ENCODE results near the gene DBH. TPM values are rescaled to one million over a fixed set of nuclear protein-coding genes. Genes with fewer than 3 reads are reported as not detected.

Gene DBH
- polyA plus RNA-seq, 1 donor (not counting 4 experiments of a cell fraction or from before 2014, with no cell fraction given) = not detected

DNA sequence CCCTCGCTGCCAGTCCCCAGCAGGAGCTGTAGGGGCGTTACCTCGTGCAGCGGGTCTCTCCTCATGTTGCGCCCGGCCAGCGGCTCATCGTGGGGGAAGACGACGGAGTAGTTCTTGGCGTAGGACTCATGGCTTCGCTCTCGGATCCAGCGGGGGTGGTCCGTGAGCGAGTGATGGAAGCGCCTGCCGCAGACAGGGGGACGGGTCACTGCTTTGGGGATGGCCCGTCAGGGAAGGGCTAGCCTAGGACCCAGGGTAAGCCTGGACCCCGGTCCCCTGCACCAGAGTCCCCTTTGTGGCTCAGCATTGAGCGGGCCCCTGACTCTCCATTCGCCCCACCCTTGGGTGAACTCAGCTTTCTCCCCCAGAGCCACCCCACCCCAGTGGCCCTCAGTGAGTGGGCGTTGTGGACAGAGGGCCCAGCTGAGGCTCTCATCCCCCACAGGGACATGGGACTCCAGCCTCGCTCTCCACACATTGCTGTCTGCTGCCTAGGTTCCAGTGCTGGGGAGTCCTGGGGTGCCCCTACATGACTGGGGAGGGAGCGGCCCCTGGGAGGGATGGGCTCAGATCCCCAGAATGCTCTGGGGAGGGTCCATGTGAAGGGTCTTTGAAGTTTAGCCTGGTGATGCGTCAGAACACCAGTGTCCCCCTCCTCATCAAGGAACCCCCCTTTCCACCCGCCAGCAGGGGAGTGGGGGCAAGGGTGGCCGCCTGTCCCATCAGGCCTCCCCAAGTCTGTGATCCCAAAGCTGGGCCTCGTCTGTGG lies 72.3 kb downstream of the DBH start:
- Histone ChIP-seq H3K4me3 (ENCODE audit: control insufficient read depth in 2 of 3, extremely low read depth in 1 of 3, insufficient read depth in 2 of 3, low read depth in 1 of 3, low read length in 3 of 3) (no peak overlapping the region), H3K36me3 (ENCODE audit: control insufficient read depth in 2 of 2, extremely low read depth in 1 of 2, insufficient read depth in 2 of 2, low read length in 2 of 2) (no peaks in the 10 kb centered on the region), H4K20me1 (ENCODE audit: control insufficient read depth, extremely low read depth, insufficient read depth, low read length) (no peaks in the 10 kb centered on the region), H3K27ac (ENCODE audit: control insufficient read depth, insufficient read depth, low read length) (no peak overlapping the region), H3K79me2 (ENCODE audit: control insufficient read depth, insufficient read depth, low read length) (no peaks in the 10 kb centered on the region), H2AFZ (ENCODE audit: control insufficient read depth, low read length) (no peak overlapping the region), H3K4me2 (ENCODE audit: control insufficient read depth, extremely low read depth, insufficient read depth, low read depth, low read length) (no peak overlapping the region), H3K9ac (ENCODE audit: control insufficient read depth, extremely low read depth, insufficient read depth, low read length) (no peak overlapping the region), H3K27me3 (ENCODE audit: control insufficient read depth, extremely low read depth, insufficient read depth, low read length) (peaks cover 32% of the 10 kb centered on the region), H3K9me1 (ENCODE audit: control insufficient read depth, extremely low read depth, insufficient read depth, low read length) (no peaks in the 10 kb centered on the region), H3K4me1 (ENCODE audit: control insufficient read depth, extremely low read depth, insufficient read depth, low read length) (no peaks in the 10 kb centered on the region), H3K9me3 (ENCODE audit: control insufficient read depth, low read depth, low read length) (no peaks in the 10 kb centered on the region)
- no peak for FAIRE-seq
- TF ChIP-seq, protein P1, sequence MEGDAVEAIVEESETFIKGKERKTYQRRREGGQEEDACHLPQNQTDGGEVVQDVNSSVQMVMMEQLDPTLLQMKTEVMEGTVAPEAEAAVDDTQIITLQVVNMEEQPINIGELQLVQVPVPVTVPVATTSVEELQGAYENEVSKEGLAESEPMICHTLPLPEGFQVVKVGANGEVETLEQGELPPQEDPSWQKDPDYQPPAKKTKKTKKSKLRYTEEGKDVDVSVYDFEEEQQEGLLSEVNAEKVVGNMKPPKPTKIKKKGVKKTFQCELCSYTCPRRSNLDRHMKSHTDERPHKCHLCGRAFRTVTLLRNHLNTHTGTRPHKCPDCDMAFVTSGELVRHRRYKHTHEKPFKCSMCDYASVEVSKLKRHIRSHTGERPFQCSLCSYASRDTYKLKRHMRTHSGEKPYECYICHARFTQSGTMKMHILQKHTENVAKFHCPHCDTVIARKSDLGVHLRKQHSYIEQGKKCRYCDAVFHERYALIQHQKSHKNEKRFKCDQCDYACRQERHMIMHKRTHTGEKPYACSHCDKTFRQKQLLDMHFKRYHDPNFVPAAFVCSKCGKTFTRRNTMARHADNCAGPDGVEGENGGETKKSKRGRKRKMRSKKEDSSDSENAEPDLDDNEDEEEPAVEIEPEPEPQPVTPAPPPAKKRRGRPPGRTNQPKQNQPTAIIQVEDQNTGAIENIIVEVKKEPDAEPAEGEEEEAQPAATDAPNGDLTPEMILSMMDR (optimal IDR thresholded peaks at IDR 0.05 in 1 of 3, IDR thresholded peaks at IDR 0.05 in 1 of 3, conservative IDR thresholded peaks at IDR 0.05 in 1 of 3; ENCODE audit: extremely low read depth in 1 of 3, insufficient read depth in 2 of 3, low read length in 3 of 3) = no peak
- no peak for TF ChIP-seq EZH2 (IDR thresholded peaks at IDR 0.05; ENCODE audit: low read length)
- DNase-seq (ENCODE audit: low read depth, low spot score) = no peak
- dilution Hi-C loops (cut with MboI; ENCODE audit: extremely low pct_ligation_motif_present, low sequenced_read_pairs) = no loop called here

Other genes with a start within 250 kb of the DBH start
- 18.8 to 23.9 TPM (median 21.5 TPM) in 3 replicates for gene REXO4, start 218.4 kb upstream of the DBH start, polyA plus RNA-seq
- 1.1 to 2.9 TPM (median 1.2 TPM) in 3 replicates for gene ADAMTS13, start 214.0 kb upstream of the DBH start, polyA plus RNA-seq
- gene CACFD1, start 176.4 kb upstream of the DBH start, polyA plus RNA-seq = 2.5 to 6.0 TPM (median 3.4 TPM) in 3 replicates
- 15.9 to 30.4 TPM (median 28.3 TPM) in 3 replicates for gene SLC2A6, start 157.3 kb upstream of the DBH start, polyA plus RNA-seq
- gene MYMK, start 111.4 kb upstream of the DBH start, polyA plus RNA-seq = not detected in 3 replicates
- not detected in 3 replicates for gene ADAMTSL2, start 101.7 kb upstream of the DBH start, polyA plus RNA-seq
- gene FAM163B, start 27.0 kb upstream of the DBH start, polyA plus RNA-seq = not detected in 3 replicates
- gene SARDH, start 102.0 kb downstream of the DBH start, polyA plus RNA-seq = 0.03 TPM in 3 replicates

Measured in keratinocyte (primary cell).